ENCODE results near the gene CAPN6. TPM values are rescaled to one million over a fixed set of nuclear protein-coding genes. Genes with fewer than 3 reads are reported as not detected.

CAPN6 gene
- total RNA-seq, 1 donor from 2014 or later = 232 TPM

DNA sequence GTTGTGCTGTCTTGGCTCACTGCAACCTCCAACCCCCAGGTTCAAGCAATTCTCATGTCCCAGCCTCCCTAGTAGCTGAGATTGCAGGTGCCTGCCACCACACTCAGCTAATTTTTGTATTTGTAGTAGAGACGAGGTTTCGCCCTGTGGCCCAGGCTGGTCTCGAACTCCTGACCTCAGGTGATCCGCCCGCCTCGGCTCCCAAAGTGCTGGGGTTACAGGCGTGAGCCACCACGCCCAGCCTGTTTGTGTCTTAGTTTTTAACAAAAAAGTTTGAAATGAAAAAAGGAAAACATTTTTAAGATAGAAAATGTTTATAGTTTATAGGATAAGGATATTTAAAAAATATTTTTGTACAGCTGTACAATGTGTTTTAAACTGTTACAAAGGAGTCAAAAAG lies 62.4 kb downstream of the CAPN6 start:
- no peaks in the 10 kb centered on the region for H3K4me1 Mint-ChIP-seq
- no peaks in the 10 kb centered on the region for H3K9me3 ChIP-seq (ENCODE audit: low read depth)
- no peak for DNase-seq (ENCODE audit: low spot score)
- no peak overlapping the region for H2AFZ ChIP-seq (replicated peaks)
- no peaks in the 10 kb centered on the region for H3K36me3 ChIP-seq
- no peak overlapping the region for H3K4me3 ChIP-seq
- TF ChIP-seq, protein P1, sequence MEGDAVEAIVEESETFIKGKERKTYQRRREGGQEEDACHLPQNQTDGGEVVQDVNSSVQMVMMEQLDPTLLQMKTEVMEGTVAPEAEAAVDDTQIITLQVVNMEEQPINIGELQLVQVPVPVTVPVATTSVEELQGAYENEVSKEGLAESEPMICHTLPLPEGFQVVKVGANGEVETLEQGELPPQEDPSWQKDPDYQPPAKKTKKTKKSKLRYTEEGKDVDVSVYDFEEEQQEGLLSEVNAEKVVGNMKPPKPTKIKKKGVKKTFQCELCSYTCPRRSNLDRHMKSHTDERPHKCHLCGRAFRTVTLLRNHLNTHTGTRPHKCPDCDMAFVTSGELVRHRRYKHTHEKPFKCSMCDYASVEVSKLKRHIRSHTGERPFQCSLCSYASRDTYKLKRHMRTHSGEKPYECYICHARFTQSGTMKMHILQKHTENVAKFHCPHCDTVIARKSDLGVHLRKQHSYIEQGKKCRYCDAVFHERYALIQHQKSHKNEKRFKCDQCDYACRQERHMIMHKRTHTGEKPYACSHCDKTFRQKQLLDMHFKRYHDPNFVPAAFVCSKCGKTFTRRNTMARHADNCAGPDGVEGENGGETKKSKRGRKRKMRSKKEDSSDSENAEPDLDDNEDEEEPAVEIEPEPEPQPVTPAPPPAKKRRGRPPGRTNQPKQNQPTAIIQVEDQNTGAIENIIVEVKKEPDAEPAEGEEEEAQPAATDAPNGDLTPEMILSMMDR (IDR thresholded peaks at IDR 0.05) = no peak
- no peak for TF ChIP-seq EZH2phosphoT487 (IDR thresholded peaks at IDR 0.05)
- TF ChIP-seq EZH2 (IDR thresholded peaks at IDR 0.05) = no peak
- no peaks in the 10 kb centered on the region for H3K9me3 Mint-ChIP-seq
- H3K27me3 Mint-ChIP-seq (ENCODE audit: insufficient read depth, low read depth) = no peaks in the 10 kb centered on the region
- H3K9ac ChIP-seq = no peak overlapping the region
- no peaks in the 10 kb centered on the region for H3K79me2 ChIP-seq (ENCODE audit: low read depth)
- peaks cover 8% of the 10 kb centered on the region for H3K36me3 Mint-ChIP-seq
- no peak overlapping the region for H3K27ac Mint-ChIP-seq
- peaks cover 8% of the 10 kb centered on the region for H3F3A ChIP-seq (ENCODE audit: low read depth)
- H3K4me1 ChIP-seq = peaks cover 23% of the 10 kb centered on the region
- no peak overlapping the region for H3K27ac ChIP-seq
- no peaks in the 10 kb centered on the region for H3K27me3 ChIP-seq
- no peak overlapping the region for H3K4me3 Mint-ChIP-seq
- no peaks in the 10 kb centered on the region for H4K20me1 ChIP-seq (ENCODE audit: low read depth)
- no peak overlapping the region for H3K4me2 ChIP-seq

DNA sequence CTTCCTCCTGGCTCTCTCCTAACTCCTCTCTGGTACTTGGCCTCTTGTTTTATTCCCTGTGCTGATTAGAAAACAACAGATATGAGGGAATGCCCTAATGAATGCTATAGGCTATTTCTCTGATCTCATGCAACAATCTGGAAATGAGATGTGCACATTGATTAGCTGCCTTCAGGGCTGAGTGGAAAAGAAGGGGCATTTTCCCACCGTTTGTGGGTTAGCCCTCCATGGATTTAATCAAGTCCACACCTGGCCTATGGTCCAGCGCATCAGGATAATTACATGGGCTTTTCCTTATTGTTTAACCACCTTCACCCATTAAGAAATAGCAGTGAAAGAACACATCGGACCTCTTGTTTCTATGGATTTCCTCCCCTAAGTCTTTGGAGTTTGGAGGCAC lies 70.0 kb downstream of the CAPN6 start:
- DNase-seq (ENCODE audit: low spot score) = peak; percentile 55
- H3K4me3 ChIP-seq = no peak overlapping the region
- no peak overlapping the region for H2AFZ ChIP-seq (replicated peaks)
- H3K79me2 ChIP-seq (ENCODE audit: low read depth) = no peaks in the 10 kb centered on the region
- H4K20me1 ChIP-seq (ENCODE audit: low read depth) = no peaks in the 10 kb centered on the region
- peaks cover 36% of the 10 kb centered on the region for H3K36me3 Mint-ChIP-seq
- no peaks in the 10 kb centered on the region for H3K27me3 ChIP-seq
- peak overlapping the region; percentile 65 for H3K4me2 ChIP-seq
- H3K27me3 Mint-ChIP-seq (ENCODE audit: insufficient read depth, low read depth) = peaks cover 2% of the 10 kb centered on the region
- H3K27ac ChIP-seq = peak overlapping the region; percentile 92
- peaks cover 11% of the 10 kb centered on the region for H3K4me1 Mint-ChIP-seq
- peaks cover 6% of the 10 kb centered on the region for H3K36me3 ChIP-seq
- H3F3A ChIP-seq (ENCODE audit: low read depth) = peaks cover 15% of the 10 kb centered on the region
- no peak overlapping the region for H3K4me3 Mint-ChIP-seq
- H3K9me3 Mint-ChIP-seq = no peaks in the 10 kb centered on the region
- H3K27ac Mint-ChIP-seq = no peak overlapping the region
- TF ChIP-seq EZH2phosphoT487 (IDR thresholded peaks at IDR 0.05) (no peak), EZH2 (IDR thresholded peaks at IDR 0.05) (no peak)
- TF ChIP-seq, protein P1 (IDR thresholded peaks at IDR 0.05) = no peak
- H3K9ac ChIP-seq = no peak overlapping the region
- peaks cover 41% of the 10 kb centered on the region for H3K4me1 ChIP-seq
- no peaks in the 10 kb centered on the region for H3K9me3 ChIP-seq (ENCODE audit: low read depth)

DNA sequence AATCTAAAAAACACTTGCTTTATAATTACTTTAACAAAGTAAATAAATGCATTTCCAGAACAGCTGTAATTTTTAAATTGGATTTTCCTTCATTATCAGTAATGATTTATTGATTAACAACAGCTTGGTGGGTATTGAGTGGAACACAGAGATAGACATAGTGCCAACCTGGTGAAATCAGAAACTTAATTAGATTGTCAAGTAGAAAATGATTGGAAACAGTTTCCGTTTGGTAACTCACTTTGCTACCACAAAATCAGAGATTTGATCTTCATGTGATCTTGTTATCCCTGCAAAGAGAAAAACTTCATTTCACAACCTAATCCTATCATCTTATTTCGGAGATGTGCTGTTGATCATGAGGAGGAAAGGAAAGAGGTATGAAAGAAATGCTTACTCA lies 70.8 kb downstream of the CAPN6 start:
- H2AFZ ChIP-seq (replicated peaks) = no peak overlapping the region
- peaks cover 4% of the 10 kb centered on the region for H3K27me3 Mint-ChIP-seq (ENCODE audit: insufficient read depth, low read depth)
- no peak overlapping the region for H3K4me2 ChIP-seq
- H3K9me3 Mint-ChIP-seq = no peaks in the 10 kb centered on the region
- H3K4me3 Mint-ChIP-seq = no peak overlapping the region
- no peaks in the 10 kb centered on the region for H4K20me1 ChIP-seq (ENCODE audit: low read depth)
- H3K27me3 ChIP-seq = no peaks in the 10 kb centered on the region
- H3K9me3 ChIP-seq (ENCODE audit: low read depth) = no peaks in the 10 kb centered on the region
- DNase-seq (ENCODE audit: low spot score) = no peak
- H3K36me3 ChIP-seq = peaks cover 6% of the 10 kb centered on the region
- peak overlapping the region; percentile 92 for H3K27ac ChIP-seq
- peaks cover 11% of the 10 kb centered on the region for H3K4me1 Mint-ChIP-seq
- peaks cover 44% of the 10 kb centered on the region for H3K4me1 ChIP-seq
- TF ChIP-seq EZH2 (IDR thresholded peaks at IDR 0.05) = no peak
- TF ChIP-seq EZH2phosphoT487 (IDR thresholded peaks at IDR 0.05) = no peak
- TF ChIP-seq, protein P1 (IDR thresholded peaks at IDR 0.05) = no peak
- H3F3A ChIP-seq (ENCODE audit: low read depth) = peaks cover 15% of the 10 kb centered on the region
- no peak overlapping the region for H3K27ac Mint-ChIP-seq
- no peaks in the 10 kb centered on the region for H3K79me2 ChIP-seq (ENCODE audit: low read depth)
- H3K36me3 Mint-ChIP-seq = peaks cover 34% of the 10 kb centered on the region
- no peak overlapping the region for H3K9ac ChIP-seq
- H3K4me3 ChIP-seq = no peak overlapping the region

Other genes with a start within 250 kb of the CAPN6 start
- gene PAK3, start 174.3 kb downstream of the CAPN6 start, total RNA-seq (ENCODE audit: low replicate concordance) = 8.3 and 12.5 TPM in 2 replicates
- gene DCX, start 141.7 kb upstream of the CAPN6 start, total RNA-seq (ENCODE audit: low replicate concordance) = 4.7 and 4.8 TPM in 2 replicates
- 0.50 and 0.51 TPM in 2 replicates for gene SERTM2, start 241.2 kb upstream of the CAPN6 start, total RNA-seq (ENCODE audit: low replicate concordance)

Measured in neural progenitor cell (in vitro differentiated cells).